HepG2 (cell line): Measurements from ENCODE around the gene CADM3. TPM values are rescaled to one million over a fixed set of nuclear protein-coding genes. Genes with fewer than 3 reads are reported as not detected.

Experiments used
- ADNP ChIP-seq: sonication (generic); formaldehyde crosslinking; IDR thresholded peaks from 2 replicates; pipeline ENCODE4 v1.4.0; 2020; ENCODE audit warnings: missing genetic modification reagents
- ARHGAP35 ChIP-seq: sonication (generic); formaldehyde crosslinking; IDR thresholded peaks from 2 replicates; pipeline ENCODE4 v1.9.0; 2022; ENCODE audit warnings: mild to moderate bottlenecking, inconsistent platforms, moderate library complexity, missing genetic modification reagents, borderline replicate concordance
- ATF2 ChIP-seq: sonication (generic); formaldehyde crosslinking; IDR thresholded peaks from 2 replicates; pipeline ENCODE4 v1.4.0; 2020; ENCODE audit warnings: missing genetic modification reagents
- DMTF1 ChIP-seq: sonication (generic); formaldehyde crosslinking; IDR thresholded peaks from 2 replicates; pipeline ENCODE4 v1.4.0; 2020; ENCODE audit warnings: mild to moderate bottlenecking, missing genetic modification reagents
- GZF1 ChIP-seq: sonication (generic); formaldehyde crosslinking; IDR thresholded peaks from 2 replicates; pipeline ENCODE4 v1.5.1; 2020; ENCODE audit warnings: mild to moderate bottlenecking, missing genetic modification reagents
- HMGXB3 ChIP-seq: sonication (generic); formaldehyde crosslinking; IDR thresholded peaks from 2 replicates; pipeline ENCODE4 v1.4.0; 2020; ENCODE audit warnings: missing genetic modification reagents, borderline replicate concordance
- JARID2 ChIP-seq: sonication (generic); formaldehyde crosslinking; IDR thresholded peaks from 2 replicates; pipeline ENCODE4 v1.8.1; 2023; ENCODE audit warnings: missing genetic modification reagents, inconsistent platforms; ENCODE audit not compliant: insufficient replicate concordance
- MEIS2 ChIP-seq: sonication (generic); formaldehyde crosslinking; IDR thresholded peaks from 2 replicates; pipeline ENCODE4 v1.9.0; 2021; ENCODE audit warnings: mild to moderate bottlenecking, missing genetic modification reagents
- PRMT3 ChIP-seq: sonication (generic); formaldehyde crosslinking; IDR thresholded peaks from 2 replicates; pipeline ENCODE4 v1.8.1; 2022; ENCODE audit warnings: low read depth, mild to moderate bottlenecking, moderate library complexity, missing genetic modification reagents, borderline replicate concordance
- RAD21 ChIP-seq: fragments of 450-650 bp; formaldehyde crosslinking; IDR thresholded peaks from 2 replicates; pipeline ENCODE4 v1.5.0; 2020; ENCODE audit warnings: mild to moderate bottlenecking
- ZNF547 ChIP-seq: sonication (generic); formaldehyde crosslinking; IDR thresholded peaks from 2 replicates; pipeline ENCODE4 v1.5.1; 2020; ENCODE audit warnings: mild to moderate bottlenecking, missing genetic modification reagents
- ZNF563 ChIP-seq: sonication (generic); formaldehyde crosslinking; IDR thresholded peaks from 2 replicates; pipeline ENCODE4 v1.8.0; 2022; ENCODE audit warnings: mild to moderate bottlenecking, moderate library complexity, missing genetic modification reagents
- ZNF564 ChIP-seq: sonication (generic); formaldehyde crosslinking; IDR thresholded peaks from 2 replicates; pipeline ENCODE4 v1.8.1; 2023; ENCODE audit warnings: mild to moderate bottlenecking, missing genetic modification reagents
- ZNF629 ChIP-seq: sonication (generic); formaldehyde crosslinking; conservative IDR thresholded peaks from 2 replicates; pipeline ENCODE4 v1.5.0; 2020; ENCODE audit warnings: missing genetic modification reagents
- ZNF776 ChIP-seq: sonication (generic); formaldehyde crosslinking; IDR thresholded peaks from 2 replicates; pipeline ENCODE4 v1.4.0; 2020; ENCODE audit warnings: mild to moderate bottlenecking, missing genetic modification reagents
- ZNF816 ChIP-seq: sonication (generic); formaldehyde crosslinking; IDR thresholded peaks from 2 replicates; pipeline ENCODE4 v1.8.0; 2022; ENCODE audit warnings: missing genetic modification reagents, mild to moderate bottlenecking, borderline replicate concordance
- ZNF839 ChIP-seq: sonication (generic); formaldehyde crosslinking; IDR thresholded peaks from 2 replicates; pipeline ENCODE4 v1.4.0; 2020; ENCODE audit warnings: missing genetic modification reagents, mild to moderate bottlenecking, borderline replicate concordance
- ZUFSP ChIP-seq: sonication (generic); formaldehyde crosslinking; IDR thresholded peaks from 2 replicates; pipeline ENCODE4 v1.9.0; 2021; ENCODE audit warnings: missing genetic modification reagents, mild to moderate bottlenecking, borderline replicate concordance
- polyA plus RNA-seq, 8 experiments: library from polyadenylated mRNA; depleted of rRNA in 3 of 8; stranded (reverse) in 7 of 8; unstranded in 1 of 8; fragments of >200 nt; fragmentation: Illumina TruSeq in 4 of 8; extraction: Trizol in 4 of 8; gene quantifications; 2 replicates each; pipeline versions ENCODE4 v1.2.1 to v1.2.3, GENCODE V29; 2011 to 2016; ENCODE audit warnings: low read depth in 4 of 8, missing spikeins in 1 of 8, mixed read lengths in 1 of 8; ENCODE audit not compliant: insufficient read depth in 1 of 8
- total RNA-seq, 5 experiments: library from RNA; depleted of rRNA; stranded (reverse); fragments of >200 nt; fragmentation: Illumina TruSeq; extraction: Trizol; gene quantifications; 2 replicates each; pipeline ENCODE4 v1.2.3, GENCODE V29; 2016; ENCODE audit warnings: low read depth in 1 of 5

CADM3 gene
- total and polyA plus RNA-seq, 2 of the 13 experiments (the other 11 are each of a cell fraction or from before 2014, with no cell fraction given): not detected

- peak; percentile 52; the same call in 1 of the 2 replicates for TF ChIP-seq ZNF563 (CRISPR knock-in tag)
- TF ChIP-seq DMTF1: no peak
- TF ChIP-seq HMGXB3 (CRISPR knock-in tag): peak; percentile 97
- peak; percentile 82; the same call in 1 of the 2 replicates for TF ChIP-seq ZNF564 (CRISPR knock-in tag)
- TF ChIP-seq ADNP (CRISPR knock-in tag): no peak
- peak; percentile 95; the same call in 1 of the 2 replicates for TF ChIP-seq ZNF816 (CRISPR knock-in tag)
- TF ChIP-seq PRMT3 (CRISPR knock-in tag): no peak
- TF ChIP-seq ZNF629 (CRISPR knock-in tag): peak; percentile 37; the same call in 1 of the 2 replicates
- no peak for TF ChIP-seq RAD21
- TF ChIP-seq ZNF547: no peak
- peak; percentile 80; the same call in 1 of the 2 replicates for TF ChIP-seq GZF1 (CRISPR knock-in tag)
- no peak for TF ChIP-seq ZUFSP (CRISPR knock-in tag)
- TF ChIP-seq JARID2 (CRISPR knock-in tag): peak; percentile 99
- TF ChIP-seq ARHGAP35 (CRISPR knock-in tag): peak; percentile 89; the same call in 1 of the 2 replicates
- no peak for TF ChIP-seq ZNF839 (CRISPR knock-in tag)
- TF ChIP-seq ZNF776 (CRISPR knock-in tag): 0 out of 2 replicates have a peak, but pooled peaks have one; percentile 52
- TF ChIP-seq ATF2: peak; percentile 86
- TF ChIP-seq MEIS2 (CRISPR knock-in tag): peak; percentile 98
Observed at GRCh38 chr1:159177272-159177907, 6.0 kb downstream of the CADM3 start (continued).
